ENCODE data around the gene NOD1. TPM values are rescaled to one million over a fixed set of nuclear protein-coding genes. Genes with fewer than 3 reads are reported as not detected.
A peak's percentile ranks its signal among the peaks of the same experiment; 100 is the strongest.

Gene NOD1
- total RNA-seq, 4 donors from 2014 or later, result 15.6 to 50.4 (median 26.7) TPM

GRCh38 chr7:30458311-30458710 lies 20.3 kb downstream of the NOD1 start:
- no peak for DNase-seq
- WGBS, 2 donors, result 46 to 48% methylated on average over 1 of the region's 1 CpG
- Histone ChIP-seq H3K27me3 (no peaks in the 10 kb centered on the region), H3K4me3 (replicated peaks in 1 of 3) (no peak overlapping the region), H3K4me1 (peaks cover 15 to 36% of the 10 kb centered on the region in 2 donors), H3K36me3 (peaks cover 11 to 30% of the 10 kb centered on the region in 2 donors), H3K9me3 (no peaks in the 10 kb centered on the region), H3K27ac (peak overlapping the region in 2 of 3 donors; percentile 14 to 28)
- no peak for TF ChIP-seq POLR2A (IDR thresholded peaks at IDR 0.05)
- no peak for TF ChIP-seq CTCF (IDR thresholded peaks at IDR 0.05)
- intact Hi-C loops (cut with DNase I), result no loop called here

DNA sequence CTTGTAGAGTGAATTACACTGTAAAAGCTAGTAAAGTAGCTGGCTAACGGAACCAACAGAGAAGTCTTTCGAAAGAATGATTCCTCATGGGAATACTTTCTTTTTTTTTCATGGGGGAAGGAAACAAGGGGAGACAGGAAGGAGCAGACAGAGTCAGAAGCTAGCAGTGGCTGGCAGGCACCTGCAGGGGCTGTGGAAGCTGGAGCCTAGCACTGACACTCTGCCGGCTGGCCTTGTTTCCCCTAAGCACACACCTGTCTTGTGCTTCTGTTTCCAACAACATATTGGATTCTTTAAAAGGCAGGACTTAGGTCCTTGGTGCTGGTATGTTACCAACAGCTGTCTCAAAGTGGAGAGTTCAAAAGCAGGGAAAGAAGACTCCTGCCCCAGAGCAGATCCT lies 24.7 kb downstream of the NOD1 start:
- H3K36me3 ChIP-seq, result peaks cover 27 to 55% of the 10 kb centered on the region in 2 donors

DNA sequence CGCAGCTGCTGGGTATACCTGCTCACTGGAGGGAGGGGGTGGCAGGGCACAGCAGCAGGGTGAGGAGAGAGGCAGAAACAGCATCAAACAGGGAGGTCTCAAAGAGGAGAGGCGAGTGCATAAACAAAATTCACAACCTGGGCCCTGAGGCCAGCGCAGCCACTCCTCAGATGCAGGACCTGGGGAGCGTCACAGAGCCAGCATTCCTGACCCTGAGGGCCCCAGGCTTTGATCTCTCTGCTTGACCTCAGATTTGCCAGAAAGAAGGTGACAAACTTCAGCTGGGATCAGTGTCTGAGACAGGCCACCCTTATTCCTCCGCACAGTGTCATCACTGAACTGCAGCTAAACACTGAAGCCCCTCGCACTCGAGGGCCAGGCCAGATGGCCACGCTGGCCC lies 25.6 kb downstream of the NOD1 start:
- peak in 1 of 2 donors; percentile 1 for DNase-seq
- H3K4me1 ChIP-seq, result peaks cover 27 to 40% of the 10 kb centered on the region in 2 donors
- WGBS, 2 donors, result 94% methylated on average over 8 of the region's 8 CpGs
- H3K36me3 ChIP-seq, result peaks cover 27 to 61% of the 10 kb centered on the region in 2 donors
- no peak overlapping the region for H3K27ac ChIP-seq
- H3K4me3 ChIP-seq (replicated peaks in 1 of 3), result no peak overlapping the region
- H3K27me3 ChIP-seq, result no peaks in the 10 kb centered on the region
- TF ChIP-seq POLR2A (IDR thresholded peaks at IDR 0.05) (no peak), CTCF (IDR thresholded peaks at IDR 0.05) (no peak)
- H3K9me3 ChIP-seq, result no peaks in the 10 kb centered on the region
- intact Hi-C loops (cut with DNase I), result no loop called here

More for the DNA sequence above, 24.7 kb downstream of the NOD1 start:
- Histone ChIP-seq H3K4me1 (peaks cover 27 to 40% of the 10 kb centered on the region in 2 donors), H3K27ac (no peak overlapping the region), H3K4me3 (replicated peaks in 1 of 3) (no peak overlapping the region), H3K27me3 (no peaks in the 10 kb centered on the region), H3K9me3 (no peaks in the 10 kb centered on the region)
- TF ChIP-seq CTCF (IDR thresholded peaks at IDR 0.05), result no peak
- no peak for DNase-seq
- WGBS, 2 donors, result 71 to 73% methylated on average over 3 of the region's 3 CpGs
- intact Hi-C loops (cut with DNase I), result no loop called here

- intact Hi-C loops (cut with DNase I), result no loop called here
- H3K36me3 ChIP-seq, result peaks cover 27 to 64% of the 10 kb centered on the region in 2 donors
- H3K4me1 ChIP-seq, result peaks cover 21 to 33% of the 10 kb centered on the region in 2 donors
- 70 to 93% methylated on average over 11 to 26 of the region's 27 CpGs for WGBS, 2 donors
- peak in 1 of 2 donors; percentile 24 for DNase-seq
- H3K9me3 ChIP-seq, result no peaks in the 10 kb centered on the region
- no peaks in the 10 kb centered on the region for H3K27me3 ChIP-seq
- TF ChIP-seq POLR2A (IDR thresholded peaks at IDR 0.05) (no peak), CTCF (IDR thresholded peaks at IDR 0.05) (no peak)
- H3K4me3 ChIP-seq (replicated peaks in 1 of 3), result no peak overlapping the region
- H3K27ac ChIP-seq, result no peak overlapping the region
Measured at GRCh38 chr7:30452280-30452930, 26.2 kb downstream of the NOD1 start.

GRCh38 chr7:30451539-30452279 lies 26.9 kb downstream of the NOD1 start:
- Histone ChIP-seq H3K4me3 (replicated peaks in 1 of 3) (no peak overlapping the region), H3K9me3 (no peaks in the 10 kb centered on the region), H3K27me3 (no peaks in the 10 kb centered on the region), H3K4me1 (peaks cover 21 to 33% of the 10 kb centered on the region in 2 donors), H3K36me3 (peaks cover 26 to 66% of the 10 kb centered on the region in 2 donors), H3K27ac (peak overlapping the region in 1 of 3 donors; percentile 30)
- WGBS, 2 donors, result 76 to 87% methylated on average over 16 to 23 of the region's 29 CpGs
- TF ChIP-seq CTCF (IDR thresholded peaks at IDR 0.05), result no peak
- no peak for TF ChIP-seq POLR2A (IDR thresholded peaks at IDR 0.05)
- intact Hi-C loops (cut with DNase I), result no loop called here
- DNase-seq, result peak in 1 of 2 donors; percentile 21
